ENCODE data around the gene MEIS2.

MEIS2 gene

DNA sequence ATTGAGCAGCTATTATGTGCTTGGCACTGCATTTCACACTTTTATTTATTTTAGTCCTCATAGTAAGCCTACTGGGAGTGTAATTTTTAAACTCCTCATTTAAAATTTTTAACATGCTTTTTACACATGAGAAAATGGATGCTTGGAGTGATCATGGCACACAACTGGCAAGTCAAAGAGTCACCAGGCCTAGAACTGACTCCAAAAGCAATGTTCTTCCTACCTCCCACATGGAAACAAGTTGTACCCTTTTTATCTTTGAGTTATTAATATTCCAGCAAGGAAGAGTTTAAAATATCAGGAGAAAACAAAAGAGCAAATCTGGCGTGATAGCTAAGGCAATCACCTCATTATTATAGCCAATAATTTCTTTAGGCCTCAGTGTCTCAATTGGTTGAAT is 100.6 kb downstream of the MEIS2 start:
- H3K4me3 ChIP-seq (ENCODE audit: low read depth, low read length) = no peak overlapping the region

DNA sequence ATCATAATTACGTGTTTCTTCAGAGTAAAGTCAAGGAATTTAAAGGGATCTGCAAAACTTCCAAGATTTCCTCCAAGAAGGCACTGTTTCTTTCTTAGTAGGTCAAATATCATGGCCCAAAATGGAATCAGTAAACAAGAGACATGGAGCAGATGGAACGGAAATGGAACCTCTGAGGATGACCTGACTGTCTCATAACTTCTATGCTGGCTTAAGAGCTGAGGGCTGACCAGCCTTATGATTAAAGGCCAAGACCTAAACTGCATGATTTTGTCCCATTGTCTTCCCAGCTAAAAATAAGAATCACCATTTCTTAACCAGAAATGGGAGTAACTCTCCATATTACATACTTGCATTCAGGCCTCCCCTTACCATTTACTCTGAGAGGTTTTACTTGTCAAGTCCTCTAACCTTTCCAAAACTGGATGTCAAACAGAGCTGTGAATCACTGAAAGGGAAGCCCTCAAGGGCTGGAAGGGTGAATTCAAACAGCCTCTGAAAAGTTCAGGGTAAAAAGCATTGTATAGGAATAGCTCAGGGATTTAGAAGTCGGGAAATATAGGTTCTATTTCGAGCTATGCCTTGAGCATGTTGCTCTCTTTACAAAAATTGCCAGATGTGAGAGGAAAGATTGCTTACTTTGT is 103.7 kb downstream of the MEIS2 start:
- TF ChIP-seq MYC (IDR thresholded peaks at IDR 0.05; ENCODE audit: low read depth, low read length) (no peak), POLR2A (IDR thresholded peaks at IDR 0.05; ENCODE audit: extremely low read depth, insufficient read length) (no peak)
- TF ChIP-seq, protein P1, sequence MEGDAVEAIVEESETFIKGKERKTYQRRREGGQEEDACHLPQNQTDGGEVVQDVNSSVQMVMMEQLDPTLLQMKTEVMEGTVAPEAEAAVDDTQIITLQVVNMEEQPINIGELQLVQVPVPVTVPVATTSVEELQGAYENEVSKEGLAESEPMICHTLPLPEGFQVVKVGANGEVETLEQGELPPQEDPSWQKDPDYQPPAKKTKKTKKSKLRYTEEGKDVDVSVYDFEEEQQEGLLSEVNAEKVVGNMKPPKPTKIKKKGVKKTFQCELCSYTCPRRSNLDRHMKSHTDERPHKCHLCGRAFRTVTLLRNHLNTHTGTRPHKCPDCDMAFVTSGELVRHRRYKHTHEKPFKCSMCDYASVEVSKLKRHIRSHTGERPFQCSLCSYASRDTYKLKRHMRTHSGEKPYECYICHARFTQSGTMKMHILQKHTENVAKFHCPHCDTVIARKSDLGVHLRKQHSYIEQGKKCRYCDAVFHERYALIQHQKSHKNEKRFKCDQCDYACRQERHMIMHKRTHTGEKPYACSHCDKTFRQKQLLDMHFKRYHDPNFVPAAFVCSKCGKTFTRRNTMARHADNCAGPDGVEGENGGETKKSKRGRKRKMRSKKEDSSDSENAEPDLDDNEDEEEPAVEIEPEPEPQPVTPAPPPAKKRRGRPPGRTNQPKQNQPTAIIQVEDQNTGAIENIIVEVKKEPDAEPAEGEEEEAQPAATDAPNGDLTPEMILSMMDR (IDR thresholded peaks at IDR 0.05; ENCODE audit: low read depth, low read length) = no peak
- TF ChIP-seq, protein P2, sequence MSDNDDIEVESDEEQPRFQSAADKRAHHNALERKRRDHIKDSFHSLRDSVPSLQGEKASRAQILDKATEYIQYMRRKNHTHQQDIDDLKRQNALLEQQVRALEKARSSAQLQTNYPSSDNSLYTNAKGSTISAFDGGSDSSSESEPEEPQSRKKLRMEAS (IDR thresholded peaks at IDR 0.05; ENCODE audit: low read depth, low read length) = no peak
- H3K4me3 ChIP-seq (ENCODE audit: low read depth, low read length) = no peak overlapping the region
- no peak for DNase-seq (ENCODE audit: low read depth)

More for the DNA sequence above, 100.6 kb downstream of the MEIS2 start:
- no peak for DNase-seq (ENCODE audit: low read depth)
- no peak for TF ChIP-seq POLR2A (IDR thresholded peaks at IDR 0.05; ENCODE audit: extremely low read depth, insufficient read length)
- TF ChIP-seq, protein P1 (IDR thresholded peaks at IDR 0.05; ENCODE audit: low read depth, low read length) = no peak
- TF ChIP-seq, protein P2 (IDR thresholded peaks at IDR 0.05; ENCODE audit: low read depth, low read length) = no peak
- no peak for TF ChIP-seq MYC (IDR thresholded peaks at IDR 0.05; ENCODE audit: low read depth, low read length)

DNA sequence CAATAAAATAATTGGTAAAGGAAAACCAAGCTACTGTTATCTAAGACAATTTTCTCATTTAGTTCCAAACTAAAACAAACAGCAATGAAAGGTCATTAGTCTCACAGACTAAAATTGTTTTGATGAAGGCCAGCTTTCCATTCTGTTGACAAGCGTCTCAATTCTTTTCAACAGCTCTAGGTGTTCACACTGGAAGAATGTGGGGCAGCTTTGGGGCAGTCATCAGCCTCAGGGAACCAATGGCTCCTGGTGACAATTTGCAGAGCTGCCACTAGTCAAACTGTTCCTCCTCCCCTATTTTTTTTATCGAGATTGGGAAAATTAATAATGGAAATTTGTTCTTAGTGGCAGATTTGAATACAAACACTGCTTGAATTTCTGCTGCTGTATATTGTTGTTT is 104.2 kb downstream of the MEIS2 start:
- TF ChIP-seq MYC (IDR thresholded peaks at IDR 0.05; ENCODE audit: low read depth, low read length) (no peak), POLR2A (IDR thresholded peaks at IDR 0.05; ENCODE audit: extremely low read depth, insufficient read length) (no peak)
- TF ChIP-seq, protein P2 (IDR thresholded peaks at IDR 0.05; ENCODE audit: low read depth, low read length) = no peak
- TF ChIP-seq, protein P1 (IDR thresholded peaks at IDR 0.05; ENCODE audit: low read depth, low read length) = no peak
- no peak for DNase-seq (ENCODE audit: low read depth)
- no peak overlapping the region for H3K4me3 ChIP-seq (ENCODE audit: low read depth, low read length)

DNA sequence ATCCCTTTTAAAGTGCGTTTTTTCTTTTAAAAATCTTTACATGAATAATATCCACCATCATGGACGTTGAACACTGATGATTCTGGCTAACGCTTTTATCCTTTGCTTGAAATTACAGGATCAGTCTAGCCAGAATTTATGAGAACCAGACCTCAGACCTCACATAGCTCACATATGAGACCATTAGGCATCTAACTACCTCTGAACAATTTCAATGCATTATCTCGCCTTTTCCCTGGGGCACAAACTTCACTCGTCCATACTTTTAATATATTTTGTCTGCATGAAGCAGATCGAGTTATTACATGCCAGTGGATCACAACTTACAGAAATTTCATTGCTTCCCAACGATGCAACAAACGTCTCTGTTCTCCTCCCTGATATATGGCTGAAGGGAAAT is 105.6 kb downstream of the MEIS2 start:
- TF ChIP-seq, protein P1 (IDR thresholded peaks at IDR 0.05; ENCODE audit: low read depth, low read length) = no peak
- TF ChIP-seq POLR2A (IDR thresholded peaks at IDR 0.05; ENCODE audit: extremely low read depth, insufficient read length) = no peak
- no peak for TF ChIP-seq MYC (IDR thresholded peaks at IDR 0.05; ENCODE audit: low read depth, low read length)
- TF ChIP-seq, protein P2 (IDR thresholded peaks at IDR 0.05; ENCODE audit: low read depth, low read length) = no peak
- no peak for DNase-seq (ENCODE audit: low read depth)

DNA sequence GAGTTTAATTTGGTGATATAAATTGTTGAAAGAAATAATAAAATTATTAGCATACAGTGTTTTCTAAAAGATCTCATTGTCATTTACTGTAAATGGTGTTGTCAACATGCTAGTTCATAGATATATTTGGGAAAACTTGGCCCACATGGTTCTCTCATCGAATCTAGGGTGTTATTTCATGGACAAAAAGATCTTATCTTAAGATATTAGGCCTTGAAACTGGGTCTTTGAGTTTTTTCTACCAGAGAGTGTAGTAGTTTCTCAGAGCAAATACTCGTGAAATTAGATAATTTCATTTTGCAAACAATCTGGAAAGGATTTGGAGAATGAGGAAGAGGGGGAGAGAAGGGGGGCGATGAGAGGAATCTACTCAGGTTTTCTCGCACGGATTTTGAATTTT is 107.9 kb downstream of the MEIS2 start:
- no peak for DNase-seq (ENCODE audit: low read depth)
- H3K4me3 ChIP-seq (ENCODE audit: low read depth, low read length) = no peak overlapping the region
- TF ChIP-seq, protein P1 (IDR thresholded peaks at IDR 0.05; ENCODE audit: low read depth, low read length) = no peak
- no peak for TF ChIP-seq POLR2A (IDR thresholded peaks at IDR 0.05; ENCODE audit: extremely low read depth, insufficient read length)

More for the DNA sequence above, 105.6 kb downstream of the MEIS2 start:
- no peak overlapping the region for H3K4me3 ChIP-seq (ENCODE audit: low read depth, low read length)

DNA sequence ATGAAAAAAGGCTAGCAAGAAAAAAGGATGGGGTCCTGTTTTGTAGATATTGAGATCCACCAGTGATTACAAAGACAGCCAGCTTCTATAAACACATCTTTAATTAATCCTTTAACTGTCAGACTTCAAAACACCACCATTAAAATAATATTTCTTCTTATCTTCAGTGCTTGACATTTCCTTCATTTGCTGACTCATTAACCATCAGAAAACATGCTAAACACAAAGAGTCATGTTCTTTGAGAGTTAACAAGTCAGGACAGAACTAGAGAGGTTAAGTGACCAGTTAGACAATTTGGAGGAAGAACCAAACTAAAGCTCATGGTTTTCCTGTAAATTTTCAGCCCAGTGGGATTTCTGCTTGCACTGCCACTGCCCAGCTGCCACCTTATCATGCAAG is 111.4 kb downstream of the MEIS2 start:
- TF ChIP-seq, protein P2 (IDR thresholded peaks at IDR 0.05; ENCODE audit: low read depth, low read length) = no peak
- TF ChIP-seq MYC (IDR thresholded peaks at IDR 0.05; ENCODE audit: low read depth, low read length) = no peak
- TF ChIP-seq POLR2A (IDR thresholded peaks at IDR 0.05; ENCODE audit: extremely low read depth, insufficient read length) = no peak
- TF ChIP-seq, protein P1 (IDR thresholded peaks at IDR 0.05; ENCODE audit: low read depth, low read length) = no peak
- DNase-seq (ENCODE audit: low read depth) = no peak
- no peak overlapping the region for H3K4me3 ChIP-seq (ENCODE audit: low read depth, low read length)

Data from NB4 (cell line).